ENCODE results near the gene PPM1H.

The PPM1H gene

GRCh38 chr12:62799126-62799736 lies 135.7 kb downstream of the PPM1H start:
- peak; percentile 30 for DNase-seq (ENCODE audit: low read depth)

GRCh38 chr12:62794218-62794583 lies 140.7 kb downstream of the PPM1H start:
- no peak for DNase-seq (ENCODE audit: low read depth)

- peak; percentile 73 for DNase-seq (ENCODE audit: low read depth)
Observed at GRCh38 chr12:62793256-62794217, 141.4 kb downstream of the PPM1H start.

- DNase-seq (ENCODE audit: low read depth): no peak
Observed at GRCh38 chr12:62792236-62792870, 142.6 kb downstream of the PPM1H start.

- no peak for DNase-seq (ENCODE audit: low read depth)
Observed at GRCh38 chr12:62789851-62790250, 145.1 kb downstream of the PPM1H start.

- no peak for DNase-seq (ENCODE audit: low read depth)
Observed at GRCh38 chr12:62787611-62788010, 147.3 kb downstream of the PPM1H start.

GRCh38 chr12:62787023-62787422 lies 147.9 kb downstream of the PPM1H start:
- DNase-seq (ENCODE audit: low read depth): no peak

- no peak for DNase-seq (ENCODE audit: low read depth)
Observed at GRCh38 chr12:62785941-62786559, 148.9 kb downstream of the PPM1H start.

GRCh38 chr12:62784576-62784975 lies 150.4 kb downstream of the PPM1H start:
- no peak for DNase-seq (ENCODE audit: low read depth)

- no peak for DNase-seq (ENCODE audit: low read depth)
Observed at GRCh38 chr12:62783881-62784280, 151.1 kb downstream of the PPM1H start.

GRCh38 chr12:62781136-62781880 lies 153.6 kb downstream of the PPM1H start:
- no peak for DNase-seq (ENCODE audit: low read depth)

- no peak for DNase-seq (ENCODE audit: low read depth)
Observed at GRCh38 chr12:62779488-62779887, 155.5 kb downstream of the PPM1H start.

GRCh38 chr12:62778187-62778586 lies 156.8 kb downstream of the PPM1H start:
- DNase-seq (ENCODE audit: low read depth): no peak

- DNase-seq (ENCODE audit: low read depth): no peak
Observed at GRCh38 chr12:62776997-62777396, 158.0 kb downstream of the PPM1H start.

- DNase-seq (ENCODE audit: low read depth): no peak
Observed at GRCh38 chr12:62776575-62776974, 158.4 kb downstream of the PPM1H start.

- DNase-seq (ENCODE audit: low read depth): no peak
Observed at GRCh38 chr12:62774794-62775193, 160.2 kb downstream of the PPM1H start.

- no peak for DNase-seq (ENCODE audit: low read depth)
Observed at GRCh38 chr12:62772416-62772955, 162.5 kb downstream of the PPM1H start.

GRCh38 chr12:62771828-62772227 lies 163.1 kb downstream of the PPM1H start:
- no peak for DNase-seq (ENCODE audit: low read depth)

- no peak for DNase-seq (ENCODE audit: low read depth)
Observed at GRCh38 chr12:62770381-62770780, 164.6 kb downstream of the PPM1H start.

- no peak for DNase-seq (ENCODE audit: low read depth)
Observed at GRCh38 chr12:62769076-62769619, 165.8 kb downstream of the PPM1H start.

- no peak for DNase-seq (ENCODE audit: low read depth)
Observed at GRCh38 chr12:62767946-62768345, 167.0 kb downstream of the PPM1H start.

Measured in activated T-cell treated with anti-CD3 and anti-CD28 coated beads for 1 hour (primary cell).